Measurements from ENCODE around the gene TRIM47.

- TF ChIP-seq CTCF (IDR thresholded peaks at IDR 0.05) (peak; percentile 47 to 81 (median 66)), POLR2A (IDR thresholded peaks at IDR 0.05) (peak; percentile 99 to 100), EP300 (IDR thresholded peaks at IDR 0.05) (peak; percentile 96 to 100)
Observed at GRCh38 chr17:75855310-75856061, 22.9 kb downstream of the TRIM47 start, which contains the start of gene WBP2.

Data from tibial nerve (tissue), 4 donors.